GM19372 (cell line): ENCODE measurements around the gene NVL.
"Not testable (repeated sequence)": the region's sequence is repeated elsewhere in the genome, so short reads cannot be mapped to it uniquely, and the experiment has no call there.

ENCODE experiments used
- ATAC-seq: cut with Tn5 transposase; IDR thresholded peaks from one replicate; pipeline ENCODE4 v1.9.1; 2021; ENCODE audit warnings: mild to moderate bottlenecking, low read depth, moderate library complexity; ENCODE audit not compliant: unreplicated experiment

Gene NVL

DNA sequence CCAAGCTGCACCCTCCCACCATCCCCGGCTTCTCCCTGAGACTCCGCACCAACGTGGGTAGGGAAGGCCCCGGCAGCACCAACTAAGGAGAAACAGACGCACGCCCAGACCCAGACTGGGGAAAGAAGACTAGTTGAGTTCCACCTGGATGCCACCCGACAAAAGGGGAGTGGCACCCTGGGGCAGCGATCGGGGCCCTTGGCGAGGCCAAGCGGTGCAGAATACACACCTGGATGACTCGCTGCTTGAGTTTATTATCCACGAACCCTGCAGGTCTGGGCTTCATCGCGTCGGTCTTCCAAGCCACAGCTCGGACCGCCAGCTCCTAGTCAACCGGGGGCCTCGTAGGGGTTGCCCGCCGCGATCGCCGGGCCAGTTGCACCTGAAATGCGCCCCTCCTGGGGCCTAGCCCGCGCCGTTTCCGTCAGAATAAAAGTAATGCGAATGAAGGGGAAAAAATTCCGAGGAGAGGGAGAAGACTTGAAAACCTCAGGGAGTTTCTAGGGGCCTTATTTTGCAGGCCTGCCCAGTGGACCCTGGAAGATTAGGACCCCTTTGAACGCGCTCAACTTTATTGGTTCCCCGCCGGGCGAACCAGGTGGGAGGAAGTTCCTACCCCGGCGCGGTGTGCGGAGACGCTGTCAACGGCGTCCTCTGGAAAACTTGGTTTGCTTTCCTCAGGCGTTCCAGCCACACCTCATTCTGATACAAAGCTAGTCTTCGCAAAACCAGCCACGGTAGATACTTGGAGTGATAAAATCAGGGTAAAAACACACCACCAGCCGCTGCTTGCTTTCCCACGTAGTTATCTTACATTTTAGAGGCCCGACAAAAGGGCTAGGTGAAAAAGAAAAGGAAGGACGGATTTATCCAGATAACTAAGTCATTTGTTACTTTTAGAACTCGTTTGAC, at the start of gene NVL:
Gene NVL, minus strand, starts transcription at position 331 of the 912 bp plus-strand sequence. Its CDS starts 45 bp downstream, at position 286.
- ATAC-seq: peak; percentile 71

DNA sequence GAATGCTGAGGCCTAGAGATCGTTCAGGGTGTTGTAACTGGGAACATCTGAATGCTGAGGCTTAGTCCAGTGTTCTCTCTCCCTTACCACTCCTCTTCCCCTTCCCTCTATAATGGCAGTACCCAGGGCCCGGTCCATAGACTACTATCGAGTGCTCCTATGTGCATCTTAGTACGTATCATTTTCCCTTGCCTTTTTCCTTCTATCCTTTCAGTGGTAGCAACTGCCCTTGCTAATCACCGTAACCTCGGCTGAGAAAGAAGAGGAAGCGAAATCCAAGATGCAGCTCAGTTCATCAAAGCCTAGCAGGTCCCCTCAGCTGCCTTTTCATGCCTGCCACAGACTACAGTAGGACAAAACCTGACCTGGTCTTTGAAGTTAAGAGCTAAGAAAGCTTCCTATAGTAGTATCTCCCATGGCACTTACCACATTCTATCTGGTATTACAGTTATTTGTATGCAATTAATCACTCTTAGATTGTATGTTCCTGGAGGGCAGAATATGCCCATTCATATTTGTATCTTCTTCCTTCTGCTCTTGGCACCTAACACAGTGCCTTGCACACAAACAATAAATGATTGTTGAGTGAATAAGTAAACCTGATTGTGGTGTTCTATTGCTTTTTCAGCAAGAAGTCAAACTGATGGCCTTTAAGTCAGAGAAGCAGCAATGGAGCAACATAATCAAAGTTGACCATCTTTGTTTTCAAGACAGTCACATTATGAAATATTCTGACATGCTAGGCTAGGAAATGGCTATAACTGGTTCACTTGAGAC, 49.1 kb upstream of the NVL start:
- peak; percentile 43 for ATAC-seq

DNA sequence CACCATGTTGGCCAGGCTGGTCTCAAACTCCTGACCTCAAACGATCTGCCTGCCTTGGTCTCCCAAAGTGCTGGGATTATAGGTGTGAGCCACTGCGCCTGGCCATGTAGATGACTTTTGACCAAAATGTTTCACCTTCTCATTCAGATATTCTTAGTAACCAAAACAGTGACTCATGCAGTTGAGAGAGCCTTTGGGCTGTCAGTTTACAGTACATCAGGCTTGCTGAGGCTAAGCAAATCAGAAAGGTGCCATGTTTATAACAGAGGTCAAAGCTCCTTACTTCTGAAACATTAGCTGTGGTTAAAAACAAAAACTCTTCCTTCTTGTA, 47.7 kb upstream of the NVL start:
- ATAC-seq: peak; percentile 56

DNA sequence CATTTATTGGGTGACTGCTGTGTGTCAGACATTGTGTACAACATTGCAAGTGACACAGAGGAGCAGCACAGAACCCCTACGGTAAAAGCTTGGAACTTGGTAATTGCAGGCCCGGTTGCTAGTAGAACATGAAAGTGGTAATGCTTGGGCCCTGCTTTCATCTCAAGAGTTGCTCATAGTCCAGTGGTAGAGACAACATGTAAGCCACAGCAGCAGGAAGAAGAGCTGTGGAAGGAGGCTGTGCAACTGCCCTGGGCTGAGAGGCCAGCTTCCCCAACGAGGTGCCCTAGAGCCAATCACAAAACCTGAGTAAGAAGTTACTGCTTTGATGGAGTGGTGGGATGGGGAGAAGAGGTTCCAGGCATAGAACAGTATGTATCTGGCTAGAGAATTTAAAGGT, 45.1 kb upstream of the NVL start:
- ATAC-seq: no peak

DNA sequence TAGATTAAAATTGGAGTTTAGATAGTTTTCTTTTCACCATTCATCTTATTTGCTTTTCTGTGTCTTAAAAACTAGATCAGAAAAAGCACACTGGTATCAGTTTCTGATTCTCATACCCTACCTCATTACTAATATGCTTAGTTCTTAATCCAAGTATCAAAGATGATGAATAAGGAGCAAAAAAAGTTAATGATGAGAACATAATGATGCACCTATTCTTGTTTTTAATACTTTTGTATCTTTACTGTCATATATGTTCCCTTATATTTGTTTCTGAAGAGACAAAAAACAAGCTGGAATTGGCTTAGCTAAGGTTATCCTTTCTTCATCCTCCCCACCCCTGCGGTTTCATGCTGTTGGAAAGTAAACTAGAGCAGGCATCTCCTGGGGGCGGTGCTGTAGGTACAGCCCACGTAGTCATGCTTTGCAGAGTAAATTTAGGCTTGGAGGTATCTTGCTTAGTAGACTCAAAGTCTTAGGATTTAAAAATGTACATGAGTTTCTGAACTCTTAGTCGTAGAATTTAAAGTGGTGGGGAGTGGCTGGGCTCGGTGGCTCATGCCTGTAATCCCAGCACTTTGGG, 43.1 kb upstream of the NVL start:
- no peak for ATAC-seq

DNA sequence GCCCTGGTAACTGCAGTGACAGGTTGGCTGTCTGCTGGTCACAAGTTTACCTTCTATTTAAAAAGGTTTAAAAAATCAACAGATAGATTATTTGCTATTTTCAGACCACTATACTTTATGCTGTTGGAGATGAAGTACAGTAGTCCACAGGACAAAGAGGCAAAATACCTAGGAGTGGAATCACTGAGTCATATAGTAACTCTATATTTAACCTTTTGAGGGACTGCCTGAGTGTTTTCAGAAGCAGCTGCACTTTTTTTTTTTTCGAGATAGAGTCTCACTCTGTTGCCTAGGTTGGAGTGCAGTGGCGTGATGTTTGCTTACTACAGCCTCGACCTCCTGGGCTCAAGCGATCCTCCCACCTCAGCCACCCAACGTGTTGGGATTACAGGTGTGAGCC, 38.4 kb upstream of the NVL start:
- ATAC-seq: peak; percentile 81

DNA sequence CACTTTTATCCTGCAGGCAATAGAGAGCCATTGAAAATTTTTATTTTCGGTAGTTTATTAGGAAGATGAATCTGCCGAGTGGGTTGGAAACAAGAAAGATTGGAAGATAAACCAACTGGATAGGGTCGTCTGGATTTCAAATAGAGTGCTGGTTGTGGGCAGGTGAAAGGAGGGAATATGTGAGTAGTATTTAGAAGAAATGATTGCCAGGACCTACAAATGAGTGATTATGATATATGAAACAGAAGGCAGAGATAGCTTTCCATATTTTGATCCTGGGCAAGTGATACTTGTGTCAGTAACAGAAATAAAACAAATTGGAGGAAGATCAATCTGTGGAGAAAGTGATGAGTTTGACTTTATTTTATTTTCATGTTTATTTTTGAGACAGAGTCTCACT, 29.2 kb upstream of the NVL start:
- no peak for ATAC-seq

DNA sequence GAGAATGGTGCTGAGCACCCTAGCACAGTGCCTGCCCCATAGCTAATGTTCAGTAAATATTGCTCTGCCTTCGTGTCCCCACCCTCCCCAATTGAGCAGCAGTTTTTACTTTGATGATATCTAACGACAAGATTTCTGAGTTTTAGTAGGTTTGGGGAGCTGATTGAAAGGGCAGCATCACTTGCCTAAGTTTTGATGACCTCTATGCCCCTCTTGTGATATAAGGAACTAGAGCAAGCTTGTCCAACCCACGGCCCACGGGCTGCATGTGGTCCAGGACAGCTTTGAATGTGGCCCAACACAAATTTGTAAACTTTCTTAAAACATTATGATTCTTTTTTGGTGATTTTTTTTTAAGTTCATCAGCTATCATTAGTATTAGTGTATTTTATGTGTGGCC, 28.3 kb upstream of the NVL start:
- ATAC-seq: no peak

DNA sequence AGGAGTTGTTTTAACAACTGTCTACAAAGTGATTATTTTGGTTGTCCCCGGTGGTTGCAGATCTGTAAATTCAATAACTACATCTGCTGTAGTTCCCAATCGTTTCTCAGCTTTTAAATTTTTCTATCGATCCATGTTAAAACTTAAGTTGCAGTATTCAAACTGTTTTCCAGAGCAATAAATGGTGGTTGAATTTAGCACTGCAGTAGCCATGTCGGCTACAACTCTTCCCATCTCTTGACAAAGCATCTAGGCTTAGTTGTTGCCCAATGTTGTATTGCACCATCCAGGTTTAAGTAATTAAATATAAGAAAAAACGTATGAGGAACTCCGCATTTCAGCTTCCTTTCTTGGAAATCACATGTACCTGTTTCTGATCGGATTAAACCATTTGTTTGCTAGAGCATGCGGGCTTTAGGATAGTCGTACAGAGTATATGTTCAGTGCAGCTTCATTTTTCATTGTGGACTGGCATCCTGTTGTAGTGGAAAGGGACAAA, 27.7 kb upstream of the NVL start:
- ATAC-seq: no peak

DNA sequence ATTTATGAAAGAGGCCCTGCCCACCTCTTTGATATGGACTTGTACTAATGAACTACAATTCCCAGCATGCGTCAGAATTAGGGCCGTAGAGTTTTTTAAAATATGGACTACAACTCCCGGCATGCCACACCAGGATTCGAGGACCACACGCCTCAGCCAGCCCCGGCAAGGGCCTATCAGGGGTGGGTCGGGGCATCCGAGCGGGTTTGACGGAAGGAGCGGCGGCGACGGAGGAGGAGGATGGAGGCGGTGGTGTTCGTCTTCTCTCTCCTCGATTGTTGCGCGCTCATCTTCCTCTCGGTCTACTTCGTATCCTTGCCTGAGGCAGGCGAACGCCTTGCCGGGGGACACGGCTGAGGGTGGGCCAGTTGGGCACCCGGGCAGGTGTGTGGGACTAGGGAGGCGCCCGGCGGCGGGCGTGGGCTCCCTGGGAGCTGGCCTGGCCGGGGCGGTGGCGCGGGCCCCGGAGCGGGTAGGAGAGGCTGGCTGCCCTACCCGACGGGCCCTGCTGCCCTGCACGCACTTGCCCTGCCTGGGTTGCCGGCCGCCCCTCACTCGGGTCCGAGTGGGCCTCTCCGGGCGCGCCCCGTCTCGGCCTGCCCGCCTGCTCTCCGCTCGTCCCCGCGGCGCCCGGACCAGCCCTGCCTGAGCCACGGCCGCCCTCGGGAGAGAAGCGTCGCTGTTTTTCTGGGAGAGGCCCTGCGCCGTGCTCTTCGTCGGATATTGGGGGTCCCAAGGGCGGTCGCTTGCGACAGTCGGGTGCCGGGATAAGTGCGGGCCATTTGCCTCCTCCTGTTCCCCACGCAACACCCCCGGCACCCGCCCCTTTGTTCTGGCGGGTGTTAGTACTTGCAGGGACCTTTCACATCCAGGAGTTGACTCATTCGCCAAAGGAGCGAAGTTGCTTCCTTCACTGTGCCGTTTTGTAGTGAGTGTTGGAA, 27.0 kb upstream of the NVL start, which contains the start of gene CNIH4:
Gene CNIH4, plus strand, starts transcription at position 195 of the 941 bp plus-strand sequence. Its CDS starts 46 bp downstream, at position 241.
- peak; percentile 97 for ATAC-seq

DNA sequence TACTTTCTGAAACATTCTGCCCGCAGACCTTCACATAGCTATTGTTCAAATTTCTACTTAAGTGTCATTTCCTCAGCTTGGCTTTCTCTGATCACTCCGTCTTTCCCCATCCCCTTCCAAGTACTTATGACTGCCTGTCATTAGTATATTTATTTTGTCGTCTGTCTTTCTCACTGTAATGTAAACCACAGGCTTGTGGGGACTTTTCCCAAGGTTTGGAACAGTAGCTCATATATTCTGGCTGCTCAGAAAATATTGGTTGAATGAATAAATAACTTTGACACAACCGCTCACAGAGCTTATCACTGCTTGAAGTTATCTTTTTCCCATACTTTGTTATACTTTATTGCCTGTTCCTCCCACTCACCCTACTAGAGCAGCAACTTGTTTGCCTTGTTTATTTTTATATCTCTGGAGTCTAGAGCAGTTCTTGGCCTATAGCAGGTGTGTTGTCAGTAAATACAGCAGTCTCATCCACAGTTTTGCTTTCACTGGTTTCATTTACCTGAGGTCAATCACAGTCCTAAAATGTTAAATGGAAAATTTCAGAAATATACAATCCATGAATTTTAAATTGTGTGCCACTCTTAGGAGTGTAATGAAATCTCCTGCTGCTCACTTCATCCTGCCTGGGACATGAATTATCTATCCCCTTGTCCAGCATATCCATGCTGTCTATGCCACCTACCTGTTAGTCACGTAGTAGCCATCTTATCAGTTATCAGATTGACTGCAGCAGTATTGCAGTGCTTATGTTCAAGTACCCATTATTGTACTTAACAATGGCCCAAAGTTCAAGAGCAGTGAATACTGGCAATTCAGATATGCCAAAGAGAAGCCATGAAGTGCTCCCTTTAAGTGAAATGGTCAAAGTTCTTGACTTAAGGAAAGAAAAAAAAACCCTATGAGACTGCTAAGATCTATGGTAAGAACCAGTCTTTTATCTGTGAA, 24.3 kb upstream of the NVL start:
- ATAC-seq: no peak

DNA sequence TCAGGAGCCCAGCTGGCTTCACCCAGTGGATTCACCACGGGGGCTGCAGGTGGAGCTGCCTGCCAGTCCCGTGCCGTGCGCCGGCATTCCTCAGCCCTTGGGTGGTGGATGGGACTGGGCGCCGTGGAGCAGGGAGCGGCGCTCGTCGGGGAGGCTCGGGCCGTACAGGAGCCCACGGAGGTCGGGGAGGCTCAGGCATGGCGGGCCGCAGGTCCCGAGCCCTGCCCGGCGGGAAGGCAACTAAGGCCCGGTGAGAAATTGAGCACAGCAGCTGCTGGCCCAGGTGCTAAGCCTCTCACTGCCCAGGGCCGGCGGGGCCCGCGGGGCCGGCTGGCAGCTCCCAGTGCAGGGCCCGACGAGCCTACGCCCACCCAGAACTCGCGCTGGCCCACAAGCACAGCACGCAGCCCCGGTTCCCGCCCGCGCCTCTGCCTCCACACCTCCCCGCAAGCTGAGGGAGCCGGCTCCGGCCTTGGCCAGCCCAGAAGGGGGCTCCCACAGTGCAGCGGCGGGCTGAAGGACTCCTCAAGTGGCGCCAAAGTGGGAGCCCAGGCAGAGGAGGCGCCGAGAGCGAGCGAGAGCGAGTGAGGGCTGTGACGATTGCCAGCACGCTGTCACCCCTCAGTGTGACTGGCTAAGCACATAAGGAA, 22.6 kb upstream of the NVL start:
- not testable (repeated sequence) for ATAC-seq

DNA sequence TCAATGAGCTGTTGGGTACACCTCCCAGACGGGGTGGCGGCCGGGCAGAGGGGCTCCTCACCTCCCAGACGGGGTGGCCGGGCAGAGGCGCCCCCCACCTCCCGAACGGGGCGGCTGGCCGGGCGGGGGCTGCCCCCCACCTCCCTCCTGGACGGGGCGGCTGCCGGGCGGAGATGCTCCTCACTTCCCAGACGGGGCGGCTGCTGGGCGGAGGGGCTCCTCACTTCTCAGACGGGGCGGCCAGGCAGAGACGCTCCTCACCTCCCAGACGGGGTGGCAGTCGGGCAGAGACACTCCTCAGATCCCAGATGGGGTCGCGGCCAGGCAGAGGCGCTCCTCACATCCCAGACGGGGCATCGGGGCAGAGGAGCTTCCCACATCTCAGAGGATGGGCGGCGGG, 19.7 kb upstream of the NVL start:
- ATAC-seq: not testable (repeated sequence)

DNA sequence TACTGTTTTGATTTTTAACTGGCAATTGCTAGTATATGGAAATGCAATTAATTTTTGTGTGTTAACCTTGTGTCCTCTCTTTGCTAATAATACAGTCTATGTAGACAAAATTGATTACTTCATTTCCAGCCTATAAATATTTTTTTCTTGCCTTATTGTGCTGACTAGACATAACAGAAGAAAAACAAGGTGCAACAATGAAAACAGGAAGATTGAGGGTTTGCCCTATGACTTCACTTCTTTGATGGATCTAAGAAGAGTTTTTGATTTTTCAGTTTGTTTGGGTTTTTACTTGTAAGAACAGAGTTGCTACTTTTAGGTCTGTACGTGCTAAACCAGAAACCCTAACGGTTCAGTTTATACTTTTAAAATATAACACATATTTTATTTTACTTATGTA, 18.2 kb upstream of the NVL start:
- no peak for ATAC-seq

DNA sequence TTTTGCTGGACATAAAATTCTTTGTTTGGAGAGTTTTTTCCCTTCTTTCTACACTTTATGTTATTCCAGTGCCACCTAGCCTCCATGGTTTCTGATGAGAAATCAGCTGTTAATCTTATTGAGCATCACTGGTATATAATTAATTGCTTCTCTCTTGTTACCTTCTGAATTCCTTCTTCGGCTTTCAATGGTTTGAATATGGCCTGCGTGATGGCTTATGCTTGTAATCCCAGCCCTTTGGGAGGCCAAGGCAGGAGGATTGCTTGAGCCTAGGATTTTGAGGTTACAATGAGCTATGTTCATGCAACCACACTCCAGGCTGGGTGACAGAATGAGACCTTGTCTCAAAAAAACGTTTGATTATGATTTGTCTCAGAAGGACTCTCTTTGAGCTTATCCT, 13.7 kb upstream of the NVL start:
- ATAC-seq: no peak

DNA sequence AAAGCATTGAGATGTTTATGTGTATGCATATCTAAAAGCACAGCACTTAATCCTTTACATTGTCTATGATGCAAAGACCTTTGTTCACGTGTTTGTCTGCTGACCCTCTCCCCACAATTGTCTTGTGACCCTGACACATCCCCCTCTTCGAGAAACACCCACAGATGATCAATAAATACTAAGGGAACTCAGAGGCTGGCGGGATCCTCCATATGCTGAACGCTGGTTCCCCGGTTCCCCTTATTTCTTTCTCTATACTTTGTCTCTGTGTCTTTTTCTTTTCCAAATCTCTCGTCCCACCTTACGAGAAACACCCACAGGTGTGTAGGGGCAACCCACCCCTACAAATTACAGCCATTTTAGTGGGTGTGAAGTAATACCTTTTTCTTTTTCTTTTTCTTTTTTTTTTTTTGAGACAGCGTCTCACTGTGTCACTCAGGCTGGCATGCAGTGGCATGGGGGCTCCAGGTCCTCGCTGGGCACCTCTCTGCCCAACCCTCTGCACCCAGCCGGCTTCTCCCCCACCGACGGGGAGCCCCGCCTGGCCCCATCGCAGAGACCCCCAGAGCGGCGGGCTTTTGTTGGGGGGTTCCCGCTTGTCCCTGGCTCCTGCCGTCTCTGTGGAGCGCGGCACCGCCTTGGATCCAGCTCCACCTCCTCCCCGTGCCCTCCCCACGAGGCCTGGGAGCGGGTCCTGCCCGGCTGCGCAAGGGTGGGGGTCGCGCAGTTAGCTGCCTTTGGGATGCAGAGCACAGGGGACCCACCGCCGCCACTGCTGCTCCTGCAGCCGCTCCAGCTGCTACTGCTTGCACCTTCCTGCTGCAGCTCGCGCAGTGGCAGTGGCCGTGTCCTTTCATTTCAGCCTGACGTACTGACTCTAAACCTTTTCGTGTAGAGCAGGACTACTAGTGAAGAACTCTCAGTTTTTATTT, 10.7 kb upstream of the NVL start:
- ATAC-seq: peak; percentile 75

DNA sequence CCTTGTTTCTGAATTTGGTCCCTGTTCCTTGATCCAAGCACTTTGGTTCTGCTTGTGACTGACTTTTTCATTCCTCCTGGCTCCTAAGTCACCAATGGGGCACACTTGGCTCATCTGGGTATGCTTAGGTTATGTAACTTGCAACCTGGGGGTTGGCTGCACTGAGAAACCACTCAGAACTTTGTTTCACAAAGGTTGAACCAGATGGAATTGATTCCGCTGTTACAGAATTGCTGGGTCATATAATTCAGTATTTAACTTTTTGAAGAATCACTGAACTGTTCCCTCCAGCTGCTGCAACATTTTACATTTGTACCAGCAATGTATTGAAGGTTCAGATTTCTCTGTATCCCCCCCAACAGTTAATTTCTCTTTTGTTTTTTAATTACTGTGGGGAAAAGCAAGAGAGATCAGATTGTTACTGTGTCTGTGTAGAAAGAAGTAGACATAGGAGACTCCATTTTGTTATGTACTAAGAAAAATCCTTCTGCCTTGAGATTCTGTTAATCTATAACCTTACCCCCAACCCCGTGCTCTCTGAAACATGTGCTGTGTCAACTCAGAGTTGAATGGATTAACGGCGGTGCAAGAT, 9.6 kb upstream of the NVL start:
- ATAC-seq: no peak
